ENCODE results near the gene DGLUCY. TPM values are rescaled to one million over a fixed set of nuclear protein-coding genes. Genes with fewer than 3 reads are reported as not detected.
"Not testable (repeated sequence)": the region's sequence is repeated elsewhere in the genome, so short reads cannot be mapped to it uniquely, and the experiment has no call there.

DGLUCY gene
- total RNA-seq, 1 donor = 45.6 TPM

GRCh38 chr14:91123201-91123600 is 9.3 kb downstream of the DGLUCY start:
- Histone ChIP-seq H4K20me1 (ENCODE audit: insufficient read depth, low read length) (peaks cover 3% of the 10 kb centered on the region), H3K4me1 (ENCODE audit: insufficient read depth, low read length) (peaks cover 12% of the 10 kb centered on the region), H2AFZ (ENCODE audit: low read length) (no peak overlapping the region), H3K27me3 (ENCODE audit: insufficient read depth, low read length) (no peaks in the 10 kb centered on the region), H3K36me3 (ENCODE audit: insufficient read depth, low read length) (no peaks in the 10 kb centered on the region), H3K4me2 (ENCODE audit: insufficient read depth, low read length) (no peak overlapping the region), H3K9me3 (ENCODE audit: low read depth, low read length) (no peaks in the 10 kb centered on the region), H3K79me2 (ENCODE audit: insufficient read depth, low read length) (peaks cover 20% of the 10 kb centered on the region), H3K4me3 (ENCODE audit: insufficient read depth, low read length) (no peak overlapping the region), H3K27ac (ENCODE audit: low read depth, low read length) (no peak overlapping the region)
- no peak for TF ChIP-seq CTCF (IDR thresholded peaks at IDR 0.05; ENCODE audit: extremely low read depth, low read depth, low read length)
- no peak for DNase-seq (ENCODE audit: insufficient read length, low spot score, missing footprints)

GRCh38 chr14:91124406-91125270 is 10.8 kb downstream of the DGLUCY start:
- not testable (repeated sequence) for DNase-seq (ENCODE audit: insufficient read length, low spot score, missing footprints); H3K4me2 ChIP-seq (ENCODE audit: insufficient read depth, low read length); H3K36me3 ChIP-seq (ENCODE audit: insufficient read depth, low read length); H3K27ac ChIP-seq (ENCODE audit: low read depth, low read length); H2AFZ ChIP-seq (ENCODE audit: low read length); H3K9me3 ChIP-seq (ENCODE audit: low read depth, low read length); H4K20me1 ChIP-seq (ENCODE audit: insufficient read depth, low read length); H3K27me3 ChIP-seq (ENCODE audit: insufficient read depth, low read length); H3K4me1 ChIP-seq (ENCODE audit: insufficient read depth, low read length); H3K4me3 ChIP-seq (ENCODE audit: insufficient read depth, low read length)
- H3K79me2 ChIP-seq (ENCODE audit: insufficient read depth, low read length) = peaks cover 17% of the 10 kb centered on the region

GRCh38 chr14:91125271-91125660 is 11.4 kb downstream of the DGLUCY start:
- no peak overlapping the region for H2AFZ ChIP-seq (ENCODE audit: low read length)
- H3K27me3 ChIP-seq (ENCODE audit: insufficient read depth, low read length) = no peaks in the 10 kb centered on the region
- peaks cover 17% of the 10 kb centered on the region for H3K79me2 ChIP-seq (ENCODE audit: insufficient read depth, low read length)
- DNase-seq (ENCODE audit: insufficient read length, low spot score, missing footprints) = no peak
- H3K27ac ChIP-seq (ENCODE audit: low read depth, low read length) = no peak overlapping the region
- H4K20me1 ChIP-seq (ENCODE audit: insufficient read depth, low read length) = peaks cover 3% of the 10 kb centered on the region
- no peak overlapping the region for H3K4me3 ChIP-seq (ENCODE audit: insufficient read depth, low read length)
- no peaks in the 10 kb centered on the region for H3K9me3 ChIP-seq (ENCODE audit: low read depth, low read length)
- no peak overlapping the region for H3K4me2 ChIP-seq (ENCODE audit: insufficient read depth, low read length)
- H3K36me3 ChIP-seq (ENCODE audit: insufficient read depth, low read length) = no peaks in the 10 kb centered on the region
- TF ChIP-seq CTCF (IDR thresholded peaks at IDR 0.05; ENCODE audit: extremely low read depth, low read depth, low read length) = no peak
- H3K4me1 ChIP-seq (ENCODE audit: insufficient read depth, low read length) = no peaks in the 10 kb centered on the region

- Histone ChIP-seq H3K79me2 (ENCODE audit: insufficient read depth, low read length) (peaks cover 14% of the 10 kb centered on the region), H3K4me2 (ENCODE audit: insufficient read depth, low read length) (no peak overlapping the region), H3K4me3 (ENCODE audit: insufficient read depth, low read length) (no peak overlapping the region), H2AFZ (ENCODE audit: low read length) (no peak overlapping the region), H3K27me3 (ENCODE audit: insufficient read depth, low read length) (no peaks in the 10 kb centered on the region), H3K9me3 (ENCODE audit: low read depth, low read length) (no peaks in the 10 kb centered on the region), H4K20me1 (ENCODE audit: insufficient read depth, low read length) (peaks cover 3% of the 10 kb centered on the region), H3K36me3 (ENCODE audit: insufficient read depth, low read length) (no peaks in the 10 kb centered on the region), H3K4me1 (ENCODE audit: insufficient read depth, low read length) (no peaks in the 10 kb centered on the region), H3K27ac (ENCODE audit: low read depth, low read length) (no peak overlapping the region)
- TF ChIP-seq CTCF (IDR thresholded peaks at IDR 0.05; ENCODE audit: extremely low read depth, low read depth, low read length) = no peak
- no peak for DNase-seq (ENCODE audit: insufficient read length, low spot score, missing footprints)
Observed at GRCh38 chr14:91125801-91126200, 11.9 kb downstream of the DGLUCY start.

Measured in osteoblast (primary cell).